ENCODE results near the gene ZNF816.
"Not testable (repeated sequence)": the region's sequence is repeated elsewhere in the genome, so short reads cannot be mapped to it uniquely, and the experiment has no call there.

The ZNF816 gene

DNA sequence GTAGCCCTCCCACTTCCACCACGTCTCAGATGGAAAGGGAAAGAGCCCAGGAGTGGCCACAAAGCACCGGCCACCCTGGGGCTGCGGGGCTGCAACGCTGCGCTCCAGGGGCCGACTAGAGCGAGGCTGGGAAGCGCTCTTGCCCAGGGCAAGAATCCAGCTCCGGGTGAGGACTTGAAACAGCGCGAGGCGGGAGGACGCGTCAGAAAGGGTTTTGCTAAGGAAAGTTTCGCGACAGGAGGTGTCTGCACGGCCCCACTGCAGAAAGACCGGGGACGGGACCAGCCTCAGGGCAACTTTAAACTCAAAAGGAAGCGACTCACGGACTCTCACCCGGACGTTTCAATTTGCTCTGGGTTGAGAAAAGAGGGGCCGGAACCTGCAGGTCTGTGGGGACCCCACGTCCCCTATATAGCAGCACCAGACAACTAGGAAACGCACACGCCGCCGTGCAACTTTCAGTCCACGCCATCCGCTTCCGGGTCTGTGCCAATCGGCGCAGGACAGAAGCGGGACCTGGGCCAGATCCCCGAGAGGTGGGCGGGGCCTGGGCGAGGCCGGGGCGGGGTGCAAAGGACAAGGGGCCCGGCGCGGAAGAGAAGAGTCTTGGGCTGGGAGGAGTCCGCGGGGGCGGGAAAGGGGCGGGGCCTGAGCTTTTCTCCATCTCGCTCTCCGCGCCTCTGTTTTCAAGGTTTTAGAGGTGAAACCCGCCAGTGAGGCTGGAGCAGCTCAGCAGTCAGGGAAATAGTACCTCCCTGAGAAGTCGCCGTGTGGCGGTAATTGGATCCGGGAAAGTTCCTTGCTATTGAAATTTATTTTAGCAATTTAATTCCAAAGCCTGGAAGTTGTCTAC lies at the start of gene ZNF816:
Gene ZNF816 (minus strand): TSS at position 488 of the 853 bp plus-strand sequence. CDS start 6,792 bp downstream, outside the sequence.
- peak; percentile 98 for DNase-seq

DNA sequence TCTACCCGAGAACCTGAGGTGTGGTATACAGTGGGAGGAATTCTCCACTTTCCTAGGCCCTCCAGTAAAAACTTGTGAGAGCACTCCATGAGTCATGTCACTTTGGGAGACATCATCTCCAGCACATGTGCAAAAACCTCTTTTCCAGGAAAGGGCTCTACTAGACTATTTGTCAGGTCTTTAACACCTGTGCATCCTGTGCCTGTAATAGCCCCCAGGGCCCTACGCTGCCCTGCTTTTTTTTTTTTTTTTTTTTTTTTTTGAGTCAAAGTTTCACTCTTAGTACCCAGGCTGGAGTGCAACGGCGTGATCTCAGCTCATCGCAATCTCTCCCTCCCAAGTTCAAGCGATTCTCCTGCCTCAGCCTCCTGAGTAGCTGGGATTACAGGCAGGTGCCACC lies 49.3 kb upstream of the ZNF816 start:
- no peak for DNase-seq

DNA sequence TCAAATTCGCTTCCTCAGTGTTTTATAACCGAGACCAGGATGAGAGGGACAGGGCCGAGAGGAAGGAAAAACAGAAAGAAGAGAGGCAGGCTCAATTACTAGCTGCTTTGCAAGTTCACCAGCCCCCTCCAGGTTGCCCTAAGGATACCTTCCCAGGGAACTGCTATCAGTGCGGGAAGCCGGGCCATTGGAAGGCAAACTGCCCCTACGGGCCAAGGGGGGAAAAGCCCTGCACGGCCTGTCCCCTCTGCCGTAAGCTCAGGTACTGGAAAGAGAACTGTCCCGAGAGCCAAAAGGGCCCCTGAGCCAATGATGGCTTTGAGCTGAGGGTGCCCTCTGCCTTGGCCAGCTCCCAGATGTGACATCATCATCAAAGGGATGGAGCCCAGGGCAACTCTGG lies 47.8 kb upstream of the ZNF816 start:
- DNase-seq, result no peak

DNA sequence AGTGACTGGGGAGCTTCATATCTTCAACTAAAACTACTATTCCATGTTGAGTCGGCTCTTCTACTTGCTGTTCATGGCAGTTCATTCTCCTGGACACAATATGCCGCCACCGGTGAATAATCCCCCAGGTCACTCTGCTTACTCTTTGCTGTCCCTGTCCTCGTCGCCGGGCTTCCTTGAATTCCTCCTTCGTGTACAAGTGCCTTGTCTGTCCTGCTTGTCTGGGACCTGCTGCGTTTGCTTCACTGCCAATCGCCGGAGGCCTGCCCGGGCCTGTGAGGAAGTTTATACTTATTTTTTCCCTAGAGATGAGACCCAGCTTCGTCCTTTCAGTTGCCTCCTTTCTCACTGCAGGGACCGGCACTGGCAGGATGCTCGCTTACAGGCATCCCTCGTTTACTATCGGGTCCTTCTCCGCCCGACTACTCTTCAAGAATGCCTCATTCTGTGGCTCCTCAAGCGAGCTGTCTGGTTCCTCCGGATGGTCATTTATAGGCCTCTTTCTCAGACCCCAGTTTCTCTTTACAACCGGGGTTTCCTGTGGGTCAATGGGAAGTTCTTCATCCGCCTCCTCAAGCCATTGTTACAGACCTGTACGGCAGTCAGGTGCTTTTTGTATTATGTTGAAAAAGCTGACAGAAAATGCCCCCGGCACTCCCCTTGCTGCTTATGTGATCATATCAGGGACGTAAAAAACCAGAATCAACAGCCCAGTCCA lies 45.5 kb upstream of the ZNF816 start:
- DNase-seq, result no peak

DNA sequence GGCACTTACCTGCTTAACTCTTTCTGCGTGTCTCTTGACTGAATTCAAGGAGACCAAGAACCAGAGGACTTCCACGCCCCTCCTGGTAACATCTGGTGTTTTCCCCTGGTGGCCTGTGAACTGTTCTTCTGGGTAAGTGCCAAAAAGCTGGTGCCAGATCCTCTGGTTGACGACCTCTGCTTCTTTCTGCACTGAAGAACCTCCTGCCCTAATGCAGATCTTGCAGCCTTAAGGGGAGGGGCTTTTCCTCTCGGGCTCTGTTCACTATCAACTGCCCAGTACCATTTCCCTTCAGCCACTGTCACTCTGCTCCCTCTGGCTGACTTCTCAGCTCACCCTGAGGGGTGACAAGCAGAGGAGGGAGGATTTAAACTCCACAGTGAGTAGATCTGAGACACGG lies 44.9 kb upstream of the ZNF816 start:
- DNase-seq, result no peak

DNA sequence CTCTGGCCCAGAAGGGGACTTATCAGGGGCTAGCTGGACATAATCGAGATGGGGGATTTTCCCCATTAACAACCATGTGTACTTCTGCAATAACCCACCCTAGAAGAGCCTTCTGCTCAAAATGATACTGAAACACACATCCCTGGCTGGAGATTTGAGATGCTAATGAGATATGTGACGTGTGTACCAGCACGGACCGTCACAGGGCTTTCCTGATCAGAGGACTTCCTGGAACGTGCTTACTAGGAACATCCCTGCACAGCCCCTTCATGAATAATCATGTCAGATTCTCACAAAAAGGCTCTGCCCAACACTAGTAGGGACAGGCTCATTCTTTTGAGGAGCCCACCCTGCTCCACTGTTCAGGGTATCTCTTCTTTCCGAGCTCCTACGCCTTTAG lies 44.5 kb upstream of the ZNF816 start:
- DNase-seq, result no peak

DNA sequence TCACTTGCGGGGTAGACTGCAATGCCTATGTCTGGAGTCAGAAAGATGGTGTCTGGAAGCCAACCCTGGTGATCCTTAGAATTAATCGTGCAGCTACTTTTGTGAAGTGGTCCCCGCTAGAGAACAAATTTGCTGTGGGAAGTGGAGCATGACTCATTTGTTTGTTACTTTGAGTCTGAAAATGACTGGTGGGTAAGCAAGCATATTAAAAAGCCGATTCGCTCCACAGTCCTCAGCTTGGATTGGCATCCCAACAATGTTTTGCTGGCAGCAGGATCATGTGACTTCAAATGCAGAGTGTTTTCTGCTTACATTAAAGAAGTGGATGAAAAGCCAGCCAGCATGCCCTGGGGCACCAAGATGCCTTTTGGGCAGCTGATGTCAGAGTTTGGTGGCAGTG lies 41.6 kb upstream of the ZNF816 start:
- DNase-seq, result no peak

DNA sequence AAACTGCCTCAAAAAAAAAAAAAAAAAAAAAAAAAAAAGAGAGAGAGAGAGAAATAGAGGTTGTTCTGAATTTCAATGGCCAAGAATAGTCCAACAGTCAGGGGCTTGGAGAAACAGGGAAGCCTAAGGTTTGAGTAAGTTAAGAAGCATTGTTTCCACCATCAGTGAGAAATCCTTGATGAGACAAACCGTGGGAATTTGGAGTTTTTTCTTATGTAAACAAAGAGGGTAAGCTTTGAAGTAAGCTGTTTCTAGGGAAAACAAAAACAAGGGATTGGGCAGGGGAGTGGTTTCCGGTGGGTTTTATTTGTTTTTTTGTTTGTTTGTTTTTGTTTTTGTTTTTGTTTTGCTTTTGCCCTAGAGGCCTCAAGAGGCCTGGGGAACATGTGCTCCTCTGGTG lies 39.8 kb upstream of the ZNF816 start:
- no peak for DNase-seq

DNA sequence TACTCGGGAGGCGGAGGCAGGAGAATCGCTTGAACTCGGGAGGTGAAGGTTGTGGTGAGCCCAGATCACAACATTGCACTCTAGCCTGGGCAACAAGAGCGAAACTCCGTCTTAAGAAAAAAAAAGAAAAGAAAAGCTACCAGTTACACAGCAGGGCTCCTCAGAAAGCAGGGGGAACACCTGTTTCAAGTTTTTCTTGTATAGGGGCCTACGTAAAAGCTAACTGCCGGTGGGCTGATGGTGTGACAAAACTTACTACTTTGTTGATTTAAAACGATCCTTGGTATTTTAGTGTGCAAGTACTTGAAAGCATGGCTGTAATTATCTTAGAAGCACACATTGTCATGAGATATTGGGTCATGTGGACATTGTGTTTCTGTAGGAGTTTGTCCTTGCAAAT lies 35.3 kb upstream of the ZNF816 start:
- no peak for DNase-seq

DNA sequence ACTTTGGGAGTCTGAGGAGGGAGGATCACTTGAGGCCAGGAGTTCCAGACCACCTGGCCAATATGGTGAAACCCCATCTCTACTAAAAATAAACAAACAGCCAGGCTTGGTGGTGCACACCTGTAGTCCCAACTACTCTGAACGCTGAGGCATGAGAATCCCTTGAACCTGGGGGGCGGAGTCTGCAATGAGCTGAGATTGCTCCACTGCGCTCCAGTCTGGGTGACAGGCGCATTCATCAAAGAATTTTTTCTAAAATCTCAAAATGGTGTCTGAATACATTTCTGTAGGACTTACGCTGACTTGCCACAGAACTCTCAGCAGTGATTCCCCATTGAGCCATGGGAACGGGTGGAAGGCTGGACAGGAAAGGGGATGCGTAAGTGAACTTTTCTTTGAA lies 33.0 kb upstream of the ZNF816 start:
- DNase-seq, result no peak

DNA sequence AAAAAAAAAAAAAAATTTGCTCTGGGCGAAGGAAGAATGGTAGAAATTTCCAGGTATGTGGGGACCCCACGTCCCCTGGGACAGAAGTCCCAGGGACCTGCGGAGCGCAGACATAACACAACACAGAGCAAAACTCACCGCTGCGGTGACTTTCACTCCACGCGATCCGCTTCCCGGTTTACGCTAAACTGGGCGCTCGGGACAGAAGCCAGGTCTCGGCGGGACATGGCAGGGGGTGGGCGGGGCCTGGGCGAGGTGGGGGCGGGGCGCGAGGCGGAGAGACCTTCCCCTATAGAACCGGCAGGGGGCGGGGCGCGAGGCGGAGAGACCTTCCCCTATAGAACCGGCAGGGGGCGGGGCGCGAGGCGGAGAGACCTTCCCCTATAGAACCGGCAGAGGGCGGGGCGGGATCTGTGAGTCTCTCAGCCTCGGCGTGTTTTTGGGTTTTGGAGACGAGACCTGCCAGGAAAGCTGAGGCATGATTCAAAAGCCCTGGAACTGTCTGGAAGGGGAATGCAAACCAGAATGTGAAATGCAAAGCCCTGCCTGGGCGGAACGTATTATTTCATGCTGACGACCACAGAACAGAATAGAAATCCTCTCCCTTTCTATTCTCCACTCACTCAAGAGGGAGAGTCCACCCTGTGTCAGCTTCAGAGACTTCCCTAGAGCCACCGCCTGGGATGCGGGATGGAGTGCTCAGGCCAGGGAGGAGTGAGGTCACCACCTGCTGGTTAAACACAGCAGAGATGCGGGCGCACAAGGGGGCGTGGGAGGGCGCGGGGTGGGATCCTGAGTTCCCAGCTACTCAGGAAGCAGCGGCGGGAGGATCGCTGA lies 30.9 kb upstream of the ZNF816 start:
- peak; percentile 88 for DNase-seq

DNA sequence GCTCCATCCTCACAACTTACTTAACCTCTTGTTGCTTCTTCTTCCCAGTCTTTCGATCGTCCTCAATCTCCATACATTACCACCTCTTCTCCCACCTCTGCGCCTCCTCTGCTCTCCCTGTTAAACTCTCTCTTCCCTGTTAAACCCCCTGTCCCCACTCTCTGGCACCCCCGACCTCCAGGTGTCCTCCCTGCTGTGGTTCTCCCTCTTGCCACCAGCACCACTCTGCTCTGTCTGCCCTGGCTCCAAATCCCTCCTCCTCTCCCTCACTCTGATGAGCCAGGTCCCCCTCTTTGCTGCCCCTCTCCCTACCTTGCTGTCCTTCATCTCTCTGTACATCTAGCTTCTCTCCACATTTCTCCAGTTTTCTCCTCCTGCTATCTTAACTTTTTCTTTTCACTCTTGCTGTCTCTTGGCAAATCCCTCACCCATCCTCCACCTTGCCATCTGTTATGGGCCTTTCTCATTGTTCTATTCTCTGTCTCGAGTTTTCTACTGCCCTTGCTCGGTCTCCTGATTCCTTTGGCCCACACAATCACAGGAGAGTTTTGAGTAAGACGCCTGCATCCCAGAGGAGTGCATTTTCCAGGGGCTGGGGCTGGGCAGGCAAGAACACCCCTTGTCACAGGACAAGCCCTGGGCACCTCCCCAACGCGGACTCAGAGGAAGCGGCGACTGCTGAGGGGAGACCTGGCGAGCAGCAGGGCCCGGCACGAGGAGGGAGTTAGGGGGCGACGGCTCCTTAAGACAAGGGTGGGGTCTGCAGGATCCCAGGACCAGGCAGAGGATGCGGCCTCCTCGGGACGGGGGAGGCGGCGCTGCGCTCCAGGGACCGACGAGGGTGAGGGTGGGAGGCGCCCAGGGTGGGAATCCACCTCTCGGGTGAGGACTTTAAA lies 29.7 kb upstream of the ZNF816 start:
- no peak for DNase-seq

DNA sequence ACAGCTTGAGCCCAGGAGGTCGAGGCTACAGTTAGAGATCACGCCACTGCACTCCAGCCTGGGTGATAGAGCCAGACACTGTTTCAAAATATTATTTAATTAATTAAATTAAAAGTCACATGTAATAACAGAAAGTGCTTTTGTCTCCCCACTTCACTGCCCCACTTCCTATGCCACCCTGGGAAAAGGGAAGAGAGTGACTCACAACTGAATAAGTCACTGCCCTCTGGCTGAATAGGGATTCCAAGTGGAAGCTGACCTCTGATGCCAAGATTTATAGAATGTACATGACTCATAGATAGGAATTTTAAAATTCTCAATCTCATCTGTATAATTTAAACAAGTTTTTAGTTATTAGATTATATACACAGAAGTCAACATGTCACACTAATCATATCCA lies 28.8 kb upstream of the ZNF816 start:
- DNase-seq, result no peak

DNA sequence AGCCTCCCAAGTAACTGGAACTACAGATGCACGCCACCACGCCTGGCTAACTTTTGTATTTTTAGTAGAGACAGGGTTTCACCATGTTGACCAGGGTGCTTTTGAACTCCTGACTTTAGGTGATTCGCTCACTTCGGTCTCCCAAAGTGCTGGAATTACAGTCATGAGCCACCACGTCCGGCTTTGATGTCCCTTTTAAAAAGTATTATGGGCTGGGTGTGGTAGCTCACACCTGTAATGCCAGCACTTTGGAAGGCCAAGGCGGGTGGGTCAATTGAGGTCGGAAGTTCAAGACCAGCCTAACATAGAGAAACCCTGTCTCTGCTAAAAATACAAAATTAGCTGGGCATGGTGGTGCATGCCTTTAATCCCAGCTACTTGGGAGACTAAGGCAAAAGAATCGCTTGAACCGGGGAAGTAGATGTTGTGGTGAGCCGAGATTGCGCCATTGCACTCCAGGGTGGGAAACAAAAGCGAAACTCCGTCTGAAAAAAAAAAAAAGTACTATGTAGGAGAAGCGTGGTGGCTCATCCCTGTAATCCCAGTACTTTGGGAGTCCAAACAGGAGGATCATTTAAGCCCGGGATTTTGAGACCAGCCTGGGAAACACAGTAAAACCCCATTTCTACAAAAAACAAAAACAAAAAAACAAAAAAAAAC lies 28.2 kb upstream of the ZNF816 start:
- no peak for DNase-seq

DNA sequence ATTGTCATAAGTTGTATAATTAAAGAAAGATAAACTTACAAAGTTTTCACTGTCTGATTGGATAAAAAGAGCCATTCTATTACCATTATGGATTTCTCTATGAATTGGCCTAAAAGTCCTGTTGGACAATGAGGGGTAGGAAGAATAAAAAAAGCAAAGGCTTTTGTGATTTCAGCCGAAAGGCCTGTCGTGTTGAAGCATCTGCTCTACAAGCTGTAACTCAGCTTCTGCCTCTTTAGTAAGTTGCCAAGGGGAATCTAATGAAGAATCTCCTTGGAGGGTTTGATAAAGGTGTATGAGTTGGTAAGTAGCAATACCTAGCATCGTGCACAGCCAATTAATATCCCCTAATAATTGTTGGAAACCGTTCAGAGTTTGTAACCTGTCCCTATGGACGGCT lies 25.8 kb upstream of the ZNF816 start:
- no peak for DNase-seq

DNA sequence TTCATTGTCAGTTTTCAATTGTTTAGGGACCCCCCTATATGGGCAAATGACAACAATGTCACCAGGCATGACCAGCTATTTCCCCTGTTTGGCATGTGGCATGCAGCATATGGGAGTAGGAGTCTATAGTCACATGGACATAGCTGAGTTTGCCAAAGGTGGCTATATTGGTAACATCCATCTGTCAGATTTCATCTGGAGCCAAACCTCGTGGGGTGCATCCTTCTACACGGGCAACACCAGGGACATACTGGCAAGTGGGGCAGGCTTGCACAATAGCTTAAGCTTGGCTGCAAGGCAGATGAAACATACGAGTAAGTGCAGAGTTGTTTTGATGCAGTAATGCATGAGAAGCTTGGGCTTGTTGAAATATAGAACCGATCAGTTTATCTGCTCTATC lies 24.5 kb upstream of the ZNF816 start:
- no peak for DNase-seq

DNA sequence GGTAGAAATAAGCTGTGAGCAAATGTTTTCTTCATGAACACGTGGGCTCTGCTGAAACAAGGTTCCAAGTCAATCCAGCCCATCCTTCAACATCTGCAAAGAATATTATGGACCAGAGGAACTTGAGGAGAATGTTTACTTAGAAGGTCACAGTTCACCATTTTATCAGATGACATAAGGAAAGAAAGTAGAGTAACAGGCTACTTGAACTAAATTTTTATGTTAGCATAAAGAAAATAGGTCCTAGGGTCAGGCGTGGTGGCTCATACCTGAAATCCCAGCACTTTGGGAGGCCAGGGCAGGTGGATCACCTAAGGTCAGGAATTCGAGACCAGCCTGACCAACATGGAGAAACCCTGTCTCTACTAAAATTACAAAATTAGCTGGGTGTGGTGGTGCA lies 20.5 kb upstream of the ZNF816 start:
- DNase-seq, result not testable (repeated sequence)

DNA sequence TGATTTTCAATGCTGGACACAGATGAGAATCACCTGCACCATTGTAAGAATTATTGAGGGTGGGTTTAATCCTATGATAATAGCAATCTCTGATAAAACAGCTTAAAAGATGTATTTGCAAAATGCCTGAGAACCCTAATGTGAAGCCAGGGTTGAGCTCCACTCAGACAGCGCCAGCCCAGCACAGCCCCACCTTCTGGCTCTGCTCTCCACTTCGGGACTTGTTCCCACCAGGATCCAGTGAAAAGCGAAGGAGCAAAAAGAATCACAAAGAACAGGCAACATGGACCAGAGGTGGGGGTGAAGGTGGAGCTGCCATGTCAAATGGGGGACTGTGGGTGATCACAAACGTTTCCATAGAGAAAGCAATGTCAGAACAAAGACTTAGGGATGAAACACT lies 18.6 kb upstream of the ZNF816 start:
- no peak for DNase-seq

DNA sequence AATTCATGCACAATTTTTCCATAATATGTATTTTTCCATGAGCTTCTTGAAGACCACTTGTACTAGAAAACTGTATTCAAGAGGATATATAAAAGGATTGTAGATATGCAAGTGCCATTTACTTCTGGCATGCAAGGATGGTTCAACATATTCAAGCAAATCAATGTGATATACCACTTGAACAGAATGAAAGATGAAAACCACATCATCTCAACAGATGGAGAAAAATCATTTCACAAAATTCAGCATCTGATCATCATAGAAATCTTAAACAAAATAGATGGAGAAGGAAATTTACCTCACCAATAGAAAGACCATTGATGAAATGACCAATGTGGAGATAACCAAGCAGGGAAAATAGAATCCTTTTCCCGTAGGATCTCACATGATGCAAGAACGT lies 5.1 kb upstream of the ZNF816 start:
- no peak for DNase-seq

DNA sequence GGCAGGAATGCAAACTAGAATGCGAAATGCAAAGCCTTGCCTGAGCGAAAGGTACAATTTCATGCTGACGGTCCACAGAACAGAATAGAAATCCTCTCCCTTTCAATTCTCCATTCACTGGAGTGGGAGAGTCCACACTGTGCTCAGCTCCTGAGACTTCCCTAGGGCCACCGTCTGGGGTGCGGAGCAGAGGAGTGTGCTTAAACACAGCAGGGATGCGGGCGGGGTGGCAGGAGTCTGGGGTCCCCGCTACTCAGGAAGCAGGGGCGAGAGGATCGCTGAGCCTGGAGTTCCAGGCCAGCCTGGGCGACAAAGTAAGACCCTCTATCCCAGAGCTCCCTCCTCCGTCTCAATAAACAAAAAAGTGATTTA lies 552 bp upstream of the ZNF816 start:
- DNase-seq, result no peak

DNA sequence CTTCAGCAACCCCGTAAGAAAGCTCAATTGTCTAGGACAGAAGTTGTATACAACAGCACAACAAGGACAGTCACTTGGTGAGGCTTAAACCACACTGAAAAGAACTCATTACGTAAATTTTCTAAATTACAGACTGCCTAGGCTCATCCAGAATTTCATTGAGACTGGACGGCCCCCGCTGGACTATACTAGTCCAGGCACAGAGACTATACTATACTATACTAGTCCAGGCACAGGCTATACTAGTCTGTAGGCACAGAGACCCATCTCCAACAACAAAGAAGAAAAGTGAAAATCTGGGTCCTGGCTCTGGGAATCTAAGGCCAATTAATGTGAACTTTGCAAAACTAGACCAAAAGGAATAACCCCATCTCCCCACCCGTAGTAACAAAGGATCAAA lies 700 bp downstream of the ZNF816 start:
- no peak for DNase-seq
